Neural progenitor cell (in vitro differentiated cells): Measurements from ENCODE around the gene S100A14. TPM values are rescaled to one million over a fixed set of nuclear protein-coding genes. Genes with fewer than 3 reads are reported as not detected.
"Not testable (repeated sequence)": the region's sequence is repeated elsewhere in the genome, so short reads cannot be mapped to it uniquely, and the experiment has no call there.

ENCODE experiments used
- DNase-seq: peaks from one replicate; pipeline ENCODE4 v3.0.0-alpha.2; 2016; ENCODE audit warnings: low spot score
- H2AFZ ChIP-seq: fragments of 200-600 bp; sonication (generic); replicated peaks from 2 replicates; pipeline ENCODE4 v1.6.1; 2016; ENCODE audit warnings: antibody characterized with exemption
- H3F3A ChIP-seq: fragments of 200-600 bp; sonication (generic); 2 replicates; pipeline ENCODE4 v1.6.1; 2016; ENCODE audit warnings: antibody characterized with exemption, low read depth
- H3K27ac ChIP-seq: fragments of 200-600 bp; sonication (generic); 2 replicates; pipeline ENCODE4 v1.5.1; 2016; ENCODE audit warnings: mild to moderate bottlenecking
- H3K27me3 ChIP-seq: fragments of 200-600 bp; sonication (generic); 2 replicates; pipeline ENCODE4 v1.6.1; 2016; ENCODE audit warnings: mild to moderate bottlenecking, moderate library complexity
- H3K36me3 ChIP-seq: fragments of 200-600 bp; sonication (generic); 2 replicates; pipeline ENCODE4 v1.5.1; 2016
- H3K4me1 ChIP-seq: fragments of 200-600 bp; sonication (generic); 2 replicates; pipeline ENCODE4 v1.6.1; 2016; ENCODE audit warnings: mixed run types
- H3K4me2 ChIP-seq: fragments of 200-600 bp; sonication (generic); 2 replicates; pipeline ENCODE4 v1.6.1; 2016
- H3K4me3 ChIP-seq: fragments of 200-600 bp; sonication (generic); 2 replicates; pipeline ENCODE4 v1.5.1; 2016
- H3K79me2 ChIP-seq: fragments of 200-600 bp; sonication (generic); 2 replicates; pipeline ENCODE4 v1.6.1; 2016; ENCODE audit warnings: low read depth
- H3K9ac ChIP-seq: fragments of 200-600 bp; sonication (generic); 2 replicates; pipeline ENCODE4 v1.6.1; 2016
- H3K9me3 ChIP-seq: fragments of 200-600 bp; sonication (generic); 2 replicates; pipeline ENCODE4 v1.5.1; 2016; ENCODE audit warnings: low read depth
- H4K20me1 ChIP-seq: fragments of 200-600 bp; sonication (generic); 2 replicates; pipeline ENCODE4 v1.6.1; 2016; ENCODE audit warnings: low read depth
- H3K27ac Mint-ChIP-seq: 3 replicates; pipeline ENCODE4 v1.8.0; 2021; ENCODE audit warnings: mixed read lengths
- H3K27me3 Mint-ChIP-seq: 2 replicates; pipeline ENCODE4 v1.8.0; 2022; ENCODE audit warnings: low read depth, mild to moderate bottlenecking, inconsistent platforms, moderate library complexity, mixed read lengths; ENCODE audit not compliant: insufficient read depth
- H3K36me3 Mint-ChIP-seq: 3 replicates; pipeline ENCODE4 v1.8.0; 2021; ENCODE audit warnings: mixed read lengths
- H3K4me1 Mint-ChIP-seq: 3 replicates; pipeline ENCODE4 v1.8.0; 2021; ENCODE audit warnings: mixed read lengths
- H3K4me3 Mint-ChIP-seq: 3 replicates; pipeline ENCODE4 v1.8.0; 2021; ENCODE audit warnings: mild to moderate bottlenecking, moderate library complexity, mixed read lengths
- H3K9me3 Mint-ChIP-seq: 3 replicates; pipeline ENCODE4 v1.8.0; 2020; ENCODE audit warnings: mixed read lengths
- EZH2 ChIP-seq: fragments of 200-600 bp; sonication (generic); IDR thresholded peaks from 2 replicates; pipeline ENCODE4 v1.6.1; 2017; ENCODE audit warnings: antibody characterized with exemption, mild to moderate bottlenecking, moderate library complexity
- EZH2phosphoT487 ChIP-seq: fragments of 200-600 bp; sonication (generic); IDR thresholded peaks from 2 replicates; pipeline ENCODE4 v1.6.1; 2017; ENCODE audit warnings: antibody characterized with exemption
- total RNA-seq: library from RNA; depleted of rRNA; stranded (reverse); fragments of >200 nt; gene quantifications from 2 replicates; pipeline ENCODE4 v1.2.3, GENCODE V29; 2015; ENCODE audit warnings: low replicate concordance
- TF ChIP-seq, protein P1 (sequence below): fragments of 200-600 bp; sonication (generic); IDR thresholded peaks from 2 replicates; pipeline ENCODE4 v1.5.1; 2017; ENCODE audit warnings: antibody characterized with exemption, mild to moderate bottlenecking

The S100A14 gene
- total RNA-seq, 1 donor from 2014 or later: not detected

DNA sequence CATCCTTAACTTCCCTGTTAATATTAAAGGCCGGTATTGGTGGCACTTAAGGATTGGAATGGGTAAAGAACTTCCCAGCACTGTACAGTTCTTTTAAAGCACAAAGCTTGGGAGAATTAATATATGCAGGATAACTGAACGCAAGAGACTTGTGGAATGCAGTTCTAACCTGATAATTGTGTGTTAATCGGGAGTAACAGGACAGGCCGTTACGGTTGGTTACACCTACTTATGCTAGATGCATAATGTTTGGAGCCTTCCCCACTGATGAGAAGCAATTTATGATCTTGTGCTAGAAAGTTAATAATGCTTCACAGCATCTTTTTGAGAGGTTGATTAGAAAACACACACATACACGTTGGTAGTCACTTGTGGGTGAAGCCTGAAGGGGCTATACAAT lies 24.7 kb upstream of the S100A14 start:
- no peak overlapping the region for H3K27ac ChIP-seq
- H3K27me3 ChIP-seq: no peaks in the 10 kb centered on the region
- H4K20me1 ChIP-seq: peaks cover 52% of the 10 kb centered on the region
- H3K79me2 ChIP-seq: peaks cover 79% of the 10 kb centered on the region
- no peaks in the 10 kb centered on the region for H3K4me1 ChIP-seq
- no peak overlapping the region for H3K4me3 Mint-ChIP-seq
- H3K4me2 ChIP-seq: no peak overlapping the region
- H3K9ac ChIP-seq: no peak overlapping the region
- peaks cover 5% of the 10 kb centered on the region for H3K4me1 Mint-ChIP-seq
- H3K27ac Mint-ChIP-seq: no peak overlapping the region
- H3K9me3 ChIP-seq: no peaks in the 10 kb centered on the region
- no peaks in the 10 kb centered on the region for H3K9me3 Mint-ChIP-seq
- H3K36me3 ChIP-seq: peaks cover 54% of the 10 kb centered on the region
- no peak for DNase-seq
- no peaks in the 10 kb centered on the region for H3K27me3 Mint-ChIP-seq
- H3K36me3 Mint-ChIP-seq: peaks cover 39% of the 10 kb centered on the region
- H3K4me3 ChIP-seq: no peak overlapping the region
- H3F3A ChIP-seq: peaks cover 54% of the 10 kb centered on the region
- TF ChIP-seq EZH2: no peak
- TF ChIP-seq, protein P1, sequence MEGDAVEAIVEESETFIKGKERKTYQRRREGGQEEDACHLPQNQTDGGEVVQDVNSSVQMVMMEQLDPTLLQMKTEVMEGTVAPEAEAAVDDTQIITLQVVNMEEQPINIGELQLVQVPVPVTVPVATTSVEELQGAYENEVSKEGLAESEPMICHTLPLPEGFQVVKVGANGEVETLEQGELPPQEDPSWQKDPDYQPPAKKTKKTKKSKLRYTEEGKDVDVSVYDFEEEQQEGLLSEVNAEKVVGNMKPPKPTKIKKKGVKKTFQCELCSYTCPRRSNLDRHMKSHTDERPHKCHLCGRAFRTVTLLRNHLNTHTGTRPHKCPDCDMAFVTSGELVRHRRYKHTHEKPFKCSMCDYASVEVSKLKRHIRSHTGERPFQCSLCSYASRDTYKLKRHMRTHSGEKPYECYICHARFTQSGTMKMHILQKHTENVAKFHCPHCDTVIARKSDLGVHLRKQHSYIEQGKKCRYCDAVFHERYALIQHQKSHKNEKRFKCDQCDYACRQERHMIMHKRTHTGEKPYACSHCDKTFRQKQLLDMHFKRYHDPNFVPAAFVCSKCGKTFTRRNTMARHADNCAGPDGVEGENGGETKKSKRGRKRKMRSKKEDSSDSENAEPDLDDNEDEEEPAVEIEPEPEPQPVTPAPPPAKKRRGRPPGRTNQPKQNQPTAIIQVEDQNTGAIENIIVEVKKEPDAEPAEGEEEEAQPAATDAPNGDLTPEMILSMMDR: no peak
- no peak for TF ChIP-seq EZH2phosphoT487
- H2AFZ ChIP-seq: no peak overlapping the region

DNA sequence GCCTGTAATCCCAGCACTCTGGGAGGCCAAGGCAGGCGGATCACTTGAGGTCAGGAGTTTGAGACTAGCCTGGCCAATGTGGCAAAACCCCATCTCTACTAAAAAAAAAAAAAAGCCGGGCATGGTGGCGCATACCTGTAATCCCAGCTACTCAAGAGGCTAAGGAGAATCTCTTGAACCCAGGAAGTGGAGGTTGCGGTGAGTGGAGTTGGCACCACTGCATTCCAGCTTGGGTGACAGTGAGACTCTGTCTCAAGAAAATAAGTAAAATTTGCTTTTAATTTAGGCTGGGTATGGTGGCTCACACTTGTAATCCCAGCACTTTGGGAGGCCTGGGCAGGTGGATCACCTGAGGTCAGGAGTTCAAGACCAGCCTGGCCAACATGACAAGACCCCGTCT lies 24.1 kb upstream of the S100A14 start:
- H3K9me3 ChIP-seq, H3K27ac ChIP-seq, H3K4me3 ChIP-seq, H3K4me2 ChIP-seq, H3K27me3 ChIP-seq, DNase-seq, H3K9ac ChIP-seq, H3K4me1 ChIP-seq, H3K27me3 Mint-ChIP-seq, H3K4me3 Mint-ChIP-seq, H3K9me3 Mint-ChIP-seq, H3K4me1 Mint-ChIP-seq, H2AFZ ChIP-seq, H3K27ac Mint-ChIP-seq: not testable (repeated sequence)
- Histone ChIP-seq H4K20me1 (peaks cover 59% of the 10 kb centered on the region), H3F3A (peaks cover 48% of the 10 kb centered on the region), H3K36me3 (peaks cover 54% of the 10 kb centered on the region), H3K79me2 (peaks cover 85% of the 10 kb centered on the region)
- H3K36me3 Mint-ChIP-seq: peaks cover 37% of the 10 kb centered on the region

DNA sequence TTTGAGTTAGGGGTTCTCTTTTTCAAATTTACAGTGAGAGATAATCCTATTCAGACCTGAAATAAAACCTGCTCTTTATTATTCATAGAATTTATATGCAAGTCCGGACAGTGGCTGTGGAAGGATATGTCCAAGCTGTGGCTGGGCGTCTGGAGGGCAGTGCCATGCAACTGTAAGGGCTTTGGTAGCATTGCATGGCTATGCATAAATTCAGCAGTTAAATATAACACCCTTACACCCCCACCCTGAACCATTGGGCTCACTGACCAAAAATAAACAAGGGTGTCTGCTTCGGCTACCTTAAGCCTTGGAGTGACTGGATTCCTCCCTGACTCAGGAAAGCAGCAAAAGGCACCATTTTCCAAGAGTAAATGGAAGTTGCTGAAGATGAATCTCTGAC lies 23.2 kb upstream of the S100A14 start:
- no peak overlapping the region for H3K27ac Mint-ChIP-seq
- Histone ChIP-seq H4K20me1 (peaks cover 66% of the 10 kb centered on the region), H3K4me2 (no peak overlapping the region), H3K27ac (no peak overlapping the region), H3F3A (peaks cover 42% of the 10 kb centered on the region), H3K36me3 (peaks cover 50% of the 10 kb centered on the region), H3K9ac (no peak overlapping the region), H3K79me2 (peaks cover 94% of the 10 kb centered on the region), H2AFZ (no peak overlapping the region), H3K4me3 (no peak overlapping the region), H3K4me1 (peaks cover 8% of the 10 kb centered on the region), H3K9me3 (no peaks in the 10 kb centered on the region), H3K27me3 (no peaks in the 10 kb centered on the region)
- TF ChIP-seq, protein P1: no peak
- TF ChIP-seq EZH2 (no peak), EZH2phosphoT487 (no peak)
- H3K4me1 Mint-ChIP-seq: peaks cover 13% of the 10 kb centered on the region
- no peaks in the 10 kb centered on the region for H3K27me3 Mint-ChIP-seq
- no peaks in the 10 kb centered on the region for H3K9me3 Mint-ChIP-seq
- peaks cover 37% of the 10 kb centered on the region for H3K36me3 Mint-ChIP-seq
- DNase-seq: no peak
- H3K4me3 Mint-ChIP-seq: no peak overlapping the region

DNA sequence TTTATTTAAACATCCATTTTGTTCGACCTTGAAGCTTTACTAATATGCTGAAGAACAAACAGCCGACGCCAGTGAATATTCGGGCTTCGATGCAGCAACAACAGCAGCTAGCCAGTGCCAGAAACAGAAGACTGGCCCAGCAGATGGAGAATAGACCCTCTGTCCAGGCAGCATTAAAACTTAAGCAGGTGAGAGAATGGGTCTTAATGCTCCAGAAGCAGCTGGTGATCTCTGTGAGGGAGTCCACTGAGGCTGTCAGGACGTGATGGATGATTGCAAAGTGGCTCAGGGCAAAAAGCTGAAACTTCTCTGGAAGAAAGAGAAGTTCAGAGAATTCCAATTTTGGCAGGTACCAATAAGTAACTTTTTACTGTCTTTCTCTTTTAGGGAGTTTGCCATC lies 22.1 kb upstream of the S100A14 start:
- H3K4me1 Mint-ChIP-seq: peaks cover 16% of the 10 kb centered on the region
- Histone ChIP-seq H3F3A (peaks cover 36% of the 10 kb centered on the region), H3K36me3 (peaks cover 43% of the 10 kb centered on the region), H3K79me2 (peaks cover 93% of the 10 kb centered on the region), H3K9ac (no peak overlapping the region), H3K9me3 (no peaks in the 10 kb centered on the region), H3K27me3 (no peaks in the 10 kb centered on the region), H3K4me2 (no peak overlapping the region), H3K27ac (no peak overlapping the region), H2AFZ (no peak overlapping the region), H4K20me1 (peaks cover 57% of the 10 kb centered on the region), H3K4me1 (peaks cover 8% of the 10 kb centered on the region), H3K4me3 (no peak overlapping the region)
- DNase-seq: no peak
- peaks cover 32% of the 10 kb centered on the region for H3K36me3 Mint-ChIP-seq
- no peak overlapping the region for H3K27ac Mint-ChIP-seq
- no peak overlapping the region for H3K4me3 Mint-ChIP-seq
- peaks cover 2% of the 10 kb centered on the region for H3K27me3 Mint-ChIP-seq
- no peaks in the 10 kb centered on the region for H3K9me3 Mint-ChIP-seq
- no peak for TF ChIP-seq EZH2phosphoT487
